SJCRH30 (cell line): Measurements from ENCODE around the gene NUDT8. TPM values are rescaled to one million over a fixed set of nuclear protein-coding genes. Genes with fewer than 3 reads are reported as not detected.

Experiments used
- DNase-seq, 2 experiments: peaks; one replicate each; pipeline ENCODE4 v3.0.0-alpha.2; 2015 to 2020
- H3K27ac ChIP-seq: fragments of 250-450 bp; sonication (Bioruptor Pico); 2 replicates; pipeline ENCODE4 v1.5.1; 2020; ENCODE audit warnings: mild to moderate bottlenecking, moderate library complexity
- H3K27me3 ChIP-seq: fragments of 250-450 bp; sonication (Bioruptor Pico); 2 replicates; pipeline ENCODE4 v1.5.1; 2020; ENCODE audit warnings: mild to moderate bottlenecking, moderate library complexity
- H3K36me3 ChIP-seq: fragments of 250-450 bp; sonication (Bioruptor Pico); 2 replicates; pipeline ENCODE4 v1.5.1; 2020; ENCODE audit warnings: mild to moderate bottlenecking, moderate library complexity
- H3K4me1 ChIP-seq: fragments of 250-450 bp; sonication (Bioruptor Pico); 2 replicates; pipeline ENCODE4 v1.5.1; 2020; ENCODE audit warnings: mild to moderate bottlenecking, moderate library complexity
- H3K4me3 ChIP-seq: fragments of 250-450 bp; sonication (Bioruptor Pico); 2 replicates; pipeline ENCODE4 v1.5.1; 2020; ENCODE audit warnings: mild to moderate bottlenecking, moderate library complexity
- H3K9me3 ChIP-seq: fragments of 250-450 bp; sonication (Bioruptor Pico); replicated peaks from 2 replicates; pipeline ENCODE4 v1.5.1; 2020; ENCODE audit warnings: mild to moderate bottlenecking, moderate library complexity
- total RNA-seq: library from RNA; depleted of rRNA; stranded (reverse); fragments of >200 nt; shearing (Covaris generic); gene quantifications from 2 replicates; pipeline ENCODE4 v1.2.3, GENCODE V29; 2014

Gene NUDT8
- total RNA-seq, 1 experiment from 2014 or later = 2.4 TPM

- Histone ChIP-seq H3K9me3 (no peaks in the 10 kb centered on the region), H3K27me3 (no peaks in the 10 kb centered on the region), H3K4me1 (peaks cover 6% of the 10 kb centered on the region; the same call in 1 of the 2 replicates), H3K27ac (no peak overlapping the region), H3K4me3 (no peak overlapping the region), H3K36me3 (no peaks in the 10 kb centered on the region)
- DNase-seq = no peak
These were observed 13.1 kb downstream of the NUDT8 start for GRCh38 chr11:67616431-67617242.

- no peak for DNase-seq
- Histone ChIP-seq H3K36me3 (no peaks in the 10 kb centered on the region), H3K27me3 (no peaks in the 10 kb centered on the region), H3K4me3 (no peak overlapping the region), H3K4me1 (peaks cover 6% of the 10 kb centered on the region; the same call in 1 of the 2 replicates), H3K27ac (no peak overlapping the region), H3K9me3 (no peaks in the 10 kb centered on the region)
These were observed 13.9 kb downstream of the NUDT8 start for GRCh38 chr11:67615728-67616430.

DNA sequence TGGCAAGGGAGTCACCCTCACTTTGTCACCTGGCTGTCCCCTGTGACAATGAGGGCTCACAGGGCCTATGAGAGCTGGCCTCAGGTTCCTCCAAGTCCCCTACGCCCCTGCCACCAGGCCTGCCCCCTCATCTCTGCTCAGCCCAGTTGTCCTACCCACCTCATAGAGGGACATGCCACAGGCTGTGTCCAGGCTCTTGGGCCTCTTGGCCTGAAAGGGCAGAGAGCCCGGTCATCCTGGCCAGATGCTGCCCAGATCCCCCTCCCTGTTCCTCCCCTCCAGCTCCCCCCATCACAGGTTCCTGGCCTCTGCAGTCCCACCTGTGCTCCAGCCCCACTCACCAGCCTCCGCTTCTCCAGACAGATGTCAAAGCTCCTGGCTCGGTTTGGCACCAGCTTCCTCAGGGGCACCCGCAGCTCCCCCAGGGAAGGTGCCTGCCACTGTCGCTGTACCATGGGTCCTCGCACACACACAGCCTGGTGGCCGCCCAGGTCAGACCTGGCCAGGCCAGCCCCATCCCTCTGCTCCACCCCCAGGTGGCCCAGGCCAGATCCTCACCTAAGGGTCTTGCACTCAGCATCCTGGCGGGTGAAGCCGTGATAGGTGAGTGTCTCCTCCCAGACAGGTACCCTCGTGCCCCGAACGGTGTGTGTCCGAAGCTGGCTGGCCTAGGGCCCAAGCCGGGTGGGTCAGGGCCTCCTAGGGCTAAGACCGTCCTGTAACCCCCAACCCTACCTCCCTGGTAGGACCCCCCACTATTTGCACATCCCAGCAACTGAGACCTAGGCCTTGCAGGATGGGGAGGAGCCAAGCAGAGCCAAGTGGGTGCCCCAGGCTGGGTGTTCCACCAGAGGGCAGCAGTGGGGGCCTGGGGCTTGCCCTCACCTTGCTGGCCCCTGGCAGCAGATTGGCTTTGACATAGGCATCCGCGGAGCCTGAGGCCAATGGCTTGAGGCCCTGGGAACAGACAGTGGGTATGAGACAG, 14.7 kb downstream of the NUDT8 start:
- peak in 1 of 2 experiments; percentile 45 for DNase-seq
- no peaks in the 10 kb centered on the region for H3K36me3 ChIP-seq

GRCh38 chr11:67613960-67614715, 15.6 kb downstream of the NUDT8 start:
- H3K4me1 ChIP-seq = peaks cover 6% of the 10 kb centered on the region; the same call in 1 of the 2 replicates
- no peaks in the 10 kb centered on the region for H3K9me3 ChIP-seq
- H3K4me3 ChIP-seq = peak overlapping the region; percentile 2; the same call in 1 of the 2 replicates
- peak; percentile 71 to 77 for DNase-seq
- H3K36me3 ChIP-seq = no peaks in the 10 kb centered on the region
- H3K27me3 ChIP-seq = no peaks in the 10 kb centered on the region
- no peak overlapping the region for H3K27ac ChIP-seq

More for the DNA sequence above, 14.7 kb downstream of the NUDT8 start:
- peaks cover 6% of the 10 kb centered on the region; the same call in 1 of the 2 replicates for H3K4me1 ChIP-seq
- no peaks in the 10 kb centered on the region for H3K9me3 ChIP-seq
- no peaks in the 10 kb centered on the region for H3K27me3 ChIP-seq
- no peak overlapping the region for H3K4me3 ChIP-seq
- no peak overlapping the region for H3K27ac ChIP-seq

DNA sequence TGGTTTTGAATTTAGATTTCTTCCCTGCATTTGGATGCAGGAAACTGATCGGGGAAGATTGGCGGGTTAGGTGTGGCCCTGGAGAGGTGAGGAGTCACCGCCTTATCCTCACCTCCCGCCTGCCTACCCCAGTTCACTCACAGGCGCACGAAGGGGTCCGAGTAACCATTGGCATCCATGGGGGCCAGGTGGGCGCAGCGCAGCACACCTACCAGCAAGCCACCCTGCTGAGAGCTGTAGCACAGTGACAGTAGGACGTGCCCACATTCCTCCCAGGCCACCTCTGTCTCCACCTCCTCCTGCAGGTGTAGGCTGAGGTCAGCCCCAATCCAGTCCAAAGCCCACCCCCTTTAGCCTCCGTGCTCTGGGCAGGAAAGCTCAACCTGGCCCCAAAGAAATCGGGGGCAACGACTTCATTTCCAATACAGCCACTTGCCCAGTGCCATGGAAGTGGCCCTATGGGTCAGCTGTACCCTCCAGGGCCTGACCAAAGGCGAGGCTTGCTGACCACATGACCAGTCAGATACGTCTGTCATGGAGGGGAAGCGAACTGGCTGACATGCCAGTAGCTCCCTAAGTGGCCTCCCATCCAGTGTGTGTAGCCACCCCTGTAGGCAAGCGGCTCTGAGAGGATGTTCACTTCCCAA, 16.3 kb downstream of the NUDT8 start:
- peaks cover 6% of the 10 kb centered on the region for H3K36me3 ChIP-seq
- peaks cover 6% of the 10 kb centered on the region; the same call in 1 of the 2 replicates for H3K4me1 ChIP-seq
- no peak for DNase-seq
- H3K4me3 ChIP-seq = no peak overlapping the region
- no peak overlapping the region for H3K27ac ChIP-seq
- no peaks in the 10 kb centered on the region for H3K9me3 ChIP-seq
- no peaks in the 10 kb centered on the region for H3K27me3 ChIP-seq

- no peak overlapping the region for H3K27ac ChIP-seq
- H3K36me3 ChIP-seq = peaks cover 7% of the 10 kb centered on the region
- H3K9me3 ChIP-seq = no peaks in the 10 kb centered on the region
- H3K4me3 ChIP-seq = no peak overlapping the region
- no peak for DNase-seq
- H3K27me3 ChIP-seq = no peaks in the 10 kb centered on the region
- H3K4me1 ChIP-seq = peaks cover 6% of the 10 kb centered on the region; the same call in 1 of the 2 replicates
These were observed 17.0 kb downstream of the NUDT8 start for GRCh38 chr11:67612751-67613150.

GRCh38 chr11:67611704-67612587, 17.8 kb downstream of the NUDT8 start:
- Histone ChIP-seq H3K27me3 (no peaks in the 10 kb centered on the region), H3K4me3 (no peak overlapping the region), H3K9me3 (no peaks in the 10 kb centered on the region), H3K4me1 (peaks cover 6% of the 10 kb centered on the region; the same call in 1 of the 2 replicates), H3K36me3 (peaks cover 7% of the 10 kb centered on the region), H3K27ac (no peak overlapping the region)
- no peak for DNase-seq

- no peaks in the 10 kb centered on the region for H3K27me3 ChIP-seq
- H3K36me3 ChIP-seq = peaks cover 7% of the 10 kb centered on the region
- H3K4me1 ChIP-seq = peaks cover 6% of the 10 kb centered on the region; the same call in 1 of the 2 replicates
- H3K4me3 ChIP-seq = no peak overlapping the region
- DNase-seq = no peak
- no peaks in the 10 kb centered on the region for H3K9me3 ChIP-seq
- H3K27ac ChIP-seq = no peak overlapping the region
These were observed 18.6 kb downstream of the NUDT8 start for GRCh38 chr11:67611165-67611564.

DNA sequence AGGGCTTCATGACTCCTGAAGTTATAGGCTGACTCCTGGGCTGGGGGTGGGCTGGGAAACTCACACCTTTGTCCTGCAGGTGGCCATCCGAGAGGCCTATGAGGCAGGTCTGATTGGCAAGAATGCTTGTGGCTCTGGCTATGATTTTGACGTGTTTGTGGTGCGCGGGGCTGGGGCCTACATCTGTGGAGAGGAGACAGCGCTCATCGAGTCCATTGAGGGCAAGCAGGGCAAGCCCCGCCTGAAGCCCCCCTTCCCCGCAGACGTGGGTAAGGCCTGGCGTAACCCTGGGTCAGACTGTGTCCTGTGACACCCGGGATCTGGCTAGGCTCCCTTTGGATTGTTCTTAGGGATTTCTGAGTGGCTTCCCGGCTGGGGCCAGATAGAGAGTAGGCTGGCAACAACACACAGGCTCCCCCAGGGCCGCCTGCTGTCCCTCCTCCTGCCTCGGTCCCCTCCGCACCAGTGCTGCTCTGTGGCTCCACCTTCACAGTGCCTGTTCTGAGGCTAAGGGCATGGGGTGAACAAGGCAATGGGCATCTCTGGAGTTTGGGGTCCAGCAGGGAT, 19.4 kb downstream of the NUDT8 start:
- no peak overlapping the region for H3K4me3 ChIP-seq
- DNase-seq = no peak
- H3K27me3 ChIP-seq = 0 out of 2 replicates have a peak, but pooled peaks cover 5% of the 10 kb centered on the region
- H3K4me1 ChIP-seq = peaks cover 6% of the 10 kb centered on the region; the same call in 1 of the 2 replicates
- H3K36me3 ChIP-seq = peaks cover 7% of the 10 kb centered on the region
- H3K27ac ChIP-seq = no peak overlapping the region
- H3K9me3 ChIP-seq = no peaks in the 10 kb centered on the region

DNA sequence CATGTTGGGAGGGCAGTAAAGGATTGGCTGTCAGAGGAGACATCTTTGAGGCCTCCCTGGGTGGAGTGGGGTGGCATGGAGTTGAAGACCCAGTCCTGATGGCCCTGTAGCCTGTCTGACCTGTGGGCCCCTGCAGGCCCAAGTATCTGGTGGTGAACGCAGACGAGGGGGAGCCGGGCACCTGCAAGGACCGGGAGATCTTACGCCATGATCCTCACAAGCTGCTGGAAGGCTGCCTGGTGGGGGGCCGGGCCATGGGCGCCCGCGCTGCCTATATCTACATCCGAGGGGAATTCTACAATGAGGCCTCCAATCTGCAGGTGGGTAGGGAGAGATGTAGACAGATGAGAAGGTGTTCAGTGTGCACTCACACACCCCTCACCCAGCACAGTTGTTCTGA, 20.4 kb downstream of the NUDT8 start:
- H3K9me3 ChIP-seq = no peaks in the 10 kb centered on the region
- peaks cover 7% of the 10 kb centered on the region for H3K36me3 ChIP-seq
- no peak overlapping the region for H3K4me3 ChIP-seq
- no peak for DNase-seq
- peaks cover 3% of the 10 kb centered on the region; the same call in 1 of the 2 replicates for H3K4me1 ChIP-seq
- no peak overlapping the region for H3K27ac ChIP-seq
- H3K27me3 ChIP-seq = 0 out of 2 replicates have a peak, but pooled peaks cover 5% of the 10 kb centered on the region

DNA sequence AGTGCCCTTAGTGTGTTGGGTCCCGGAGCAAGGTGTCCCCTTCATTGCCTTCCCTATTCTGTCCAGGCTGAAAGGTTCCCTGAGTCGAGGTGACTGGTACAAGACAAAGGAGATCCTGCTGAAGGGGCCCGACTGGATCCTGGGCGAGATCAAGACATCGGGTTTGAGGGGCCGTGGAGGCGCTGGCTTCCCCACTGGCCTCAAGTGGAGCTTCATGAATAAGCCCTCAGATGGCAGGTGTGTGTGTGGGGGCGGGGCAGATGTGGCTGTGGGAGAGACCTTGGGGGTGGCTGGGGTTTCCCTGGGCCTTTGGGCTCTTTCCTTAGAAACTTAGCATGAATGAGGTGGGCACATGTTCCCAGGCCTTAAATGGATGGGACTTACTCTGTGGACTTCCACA, 21.3 kb downstream of the NUDT8 start:
- Histone ChIP-seq H3K9me3 (no peaks in the 10 kb centered on the region), H3K27me3 (0 out of 2 replicates have a peak, but pooled peaks cover 5% of the 10 kb centered on the region), H3K36me3 (peaks cover 7% of the 10 kb centered on the region), H3K4me3 (no peak overlapping the region), H3K27ac (no peak overlapping the region), H3K4me1 (no peaks in the 10 kb centered on the region)
- no peak for DNase-seq

- Histone ChIP-seq H3K27ac (no peak overlapping the region), H3K36me3 (peaks cover 7% of the 10 kb centered on the region), H3K4me1 (no peaks in the 10 kb centered on the region), H3K27me3 (0 out of 2 replicates have a peak, but pooled peaks cover 5% of the 10 kb centered on the region), H3K4me3 (peak overlapping the region; percentile 99), H3K9me3 (no peaks in the 10 kb centered on the region)
- DNase-seq = no peak
These were observed 22.2 kb downstream of the NUDT8 start for GRCh38 chr11:67607507-67607906.
